GM19240 (cell line): ENCODE data around the gene ATP11A.
A peak's percentile ranks its signal among the peaks of the same experiment; 100 is the strongest.
"Not testable (repeated sequence)": the region's sequence is repeated elsewhere in the genome, so short reads cannot be mapped to it uniquely, and the experiment has no call there.

Source experiments
- DNase-seq: peaks from one replicate; pipeline ENCODE4 v3.0.0; 2011; ENCODE audit warnings: low spot score; ENCODE audit not compliant: insufficient read length

ATP11A gene

GRCh38 chr13:112793545-112794445 lies 104.0 kb downstream of the ATP11A start:
- no peak for DNase-seq

DNA sequence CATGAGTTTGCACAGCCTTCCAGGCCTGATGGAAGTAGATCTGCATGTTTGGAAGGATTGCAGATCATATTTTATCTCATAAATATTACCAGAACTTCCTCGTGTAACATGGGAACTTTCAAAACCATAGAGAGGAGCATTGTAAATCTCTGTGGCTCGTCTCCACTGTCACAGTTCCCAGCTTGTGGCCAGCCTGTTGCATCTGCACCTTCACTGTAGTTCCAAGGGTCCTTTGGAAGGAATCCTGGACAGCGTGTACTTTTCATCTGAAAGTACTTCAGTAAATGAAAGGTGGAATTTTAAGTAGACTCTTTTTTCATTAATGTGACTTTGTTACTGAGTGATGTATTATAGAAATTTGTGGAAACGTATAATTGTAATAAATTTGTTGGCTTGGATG lies 105.4 kb downstream of the ATP11A start:
- no peak for DNase-seq

DNA sequence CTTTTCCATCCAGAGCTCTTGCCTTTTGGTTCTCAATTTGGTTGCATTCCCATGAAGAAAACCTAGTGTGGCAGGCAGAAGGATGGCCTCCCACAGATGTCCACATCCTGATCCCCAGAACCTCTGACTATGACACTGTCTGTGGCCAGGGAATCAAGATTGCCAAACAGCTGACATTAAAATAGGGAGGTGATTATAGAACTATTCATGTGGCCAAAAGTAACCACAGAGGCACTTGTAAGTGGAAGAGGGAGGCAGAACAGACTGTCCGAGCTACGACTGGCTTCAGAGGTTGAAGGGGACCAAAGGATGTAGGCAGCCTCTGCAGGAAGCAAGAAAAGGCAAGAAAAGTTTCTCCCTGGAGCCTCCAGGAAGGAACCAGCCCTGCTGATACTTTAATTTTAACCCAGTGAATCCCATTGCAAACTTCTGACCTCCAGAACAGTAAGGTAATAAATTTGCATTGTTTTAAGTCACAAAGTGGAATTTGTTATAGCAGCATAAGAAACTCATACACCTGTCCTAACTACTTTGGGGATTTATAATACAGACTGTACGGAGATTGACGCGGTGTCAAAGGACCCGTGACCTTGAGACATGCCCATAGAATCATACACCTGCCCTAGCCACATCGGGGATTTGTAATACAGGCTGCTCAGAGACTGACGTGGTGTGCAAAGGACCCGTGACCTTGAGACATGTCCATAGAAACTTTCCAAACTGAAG lies 106.5 kb downstream of the ATP11A start:
- no peak for DNase-seq

GRCh38 chr13:112799394-112799793 lies 109.6 kb downstream of the ATP11A start:
- no peak for DNase-seq

DNA sequence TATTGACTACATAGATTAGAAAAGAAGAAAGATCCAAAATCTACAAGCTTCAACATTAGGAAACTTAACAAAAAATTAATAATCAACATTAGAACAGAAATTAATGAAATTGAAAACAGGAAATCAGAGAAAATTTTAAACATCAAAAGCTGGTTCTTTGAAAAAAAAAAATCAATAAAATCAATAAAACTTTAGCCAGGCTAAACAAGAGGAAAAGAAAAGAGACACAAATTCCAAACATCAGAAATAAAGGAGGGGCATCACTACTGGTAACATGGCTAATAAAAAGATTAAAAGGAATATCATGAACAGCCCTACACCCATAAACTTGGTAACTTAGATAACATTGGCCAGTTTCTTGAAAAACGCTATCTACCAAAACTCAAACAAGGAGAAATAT lies 110.2 kb downstream of the ATP11A start:
- no peak for DNase-seq

GRCh38 chr13:112800807-112801206 lies 111.0 kb downstream of the ATP11A start:
- DNase-seq, result not testable (repeated sequence)

DNA sequence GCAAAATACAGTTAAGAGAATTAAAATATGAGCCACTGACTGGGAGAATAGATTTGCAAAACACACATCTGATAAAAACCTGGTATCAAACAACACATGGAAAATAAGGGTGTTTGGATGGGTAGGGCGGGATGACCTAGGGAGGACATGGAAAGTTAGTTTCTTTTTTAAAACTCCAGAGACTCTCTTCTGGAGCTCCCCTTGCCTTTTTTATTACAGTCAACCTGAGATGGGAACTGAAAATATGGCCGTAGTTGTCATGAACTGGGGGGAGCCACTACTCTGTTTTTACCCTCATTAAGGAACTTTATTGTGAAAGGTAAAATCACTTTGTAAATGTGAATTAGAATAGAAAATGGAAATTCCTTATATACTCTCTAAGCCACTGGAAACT lies 113.0 kb downstream of the ATP11A start:
- DNase-seq, result no peak

DNA sequence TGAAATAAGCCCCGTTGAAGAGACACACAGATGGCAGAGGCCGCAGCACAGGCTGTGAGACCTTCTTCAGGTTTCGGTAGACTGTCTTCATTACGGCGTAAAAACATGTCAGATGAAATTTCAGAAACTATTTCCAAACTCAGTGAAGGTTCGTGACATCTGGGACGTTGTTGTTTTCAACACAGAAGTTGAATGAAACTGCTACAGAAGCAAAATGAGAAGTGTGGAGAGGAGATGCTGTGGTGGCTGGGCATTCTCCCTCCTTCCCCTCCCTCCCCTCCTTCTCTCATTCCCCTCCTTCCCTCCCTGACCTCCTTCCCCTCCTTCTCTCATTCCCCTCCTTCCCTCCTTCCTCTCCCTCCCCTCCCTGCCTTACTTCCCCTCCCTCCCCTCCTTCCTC lies 113.6 kb downstream of the ATP11A start:
- DNase-seq, result peak; percentile 31

GRCh38 chr13:112804374-112804773 lies 114.5 kb downstream of the ATP11A start:
- no peak for DNase-seq

- no peak for DNase-seq
Observed at GRCh38 chr13:112806739-112807652, 117.2 kb downstream of the ATP11A start.

DNA sequence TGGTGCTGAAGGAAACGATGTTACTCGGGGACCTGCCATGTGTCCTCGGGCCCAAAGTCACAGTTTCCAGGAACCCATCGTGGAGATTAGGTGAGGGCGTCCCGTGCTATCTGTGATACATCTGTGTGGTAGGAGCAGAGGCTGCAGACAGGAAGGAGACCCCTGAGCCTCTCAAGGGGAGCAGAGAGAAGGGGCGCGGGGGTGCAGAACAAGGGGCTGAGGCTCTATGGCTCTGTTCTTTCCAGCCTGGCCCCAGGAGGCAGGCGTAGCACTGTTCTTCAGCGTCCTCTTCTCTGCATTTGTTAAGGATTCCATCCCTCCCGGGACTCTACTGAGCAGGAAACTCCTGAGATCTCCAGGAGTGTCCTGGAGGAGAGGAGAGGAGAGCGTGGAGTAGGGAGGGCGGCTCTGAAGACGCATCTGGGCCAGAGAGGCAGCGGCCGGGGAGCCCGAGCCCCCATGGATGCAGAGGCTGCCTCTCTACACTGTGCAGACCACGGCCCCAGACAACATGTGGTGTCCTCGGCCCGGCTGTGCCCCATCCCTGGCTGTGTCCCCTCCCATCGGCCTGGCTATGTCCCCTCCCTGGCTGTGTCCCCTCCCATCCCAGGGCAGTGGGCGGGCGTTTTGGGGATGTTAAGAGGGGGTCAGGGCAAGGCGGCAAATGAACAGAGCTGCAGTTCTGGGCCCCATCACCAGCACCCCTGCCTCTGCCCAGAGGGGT lies 118.0 kb downstream of the ATP11A start:
- no peak for DNase-seq

DNA sequence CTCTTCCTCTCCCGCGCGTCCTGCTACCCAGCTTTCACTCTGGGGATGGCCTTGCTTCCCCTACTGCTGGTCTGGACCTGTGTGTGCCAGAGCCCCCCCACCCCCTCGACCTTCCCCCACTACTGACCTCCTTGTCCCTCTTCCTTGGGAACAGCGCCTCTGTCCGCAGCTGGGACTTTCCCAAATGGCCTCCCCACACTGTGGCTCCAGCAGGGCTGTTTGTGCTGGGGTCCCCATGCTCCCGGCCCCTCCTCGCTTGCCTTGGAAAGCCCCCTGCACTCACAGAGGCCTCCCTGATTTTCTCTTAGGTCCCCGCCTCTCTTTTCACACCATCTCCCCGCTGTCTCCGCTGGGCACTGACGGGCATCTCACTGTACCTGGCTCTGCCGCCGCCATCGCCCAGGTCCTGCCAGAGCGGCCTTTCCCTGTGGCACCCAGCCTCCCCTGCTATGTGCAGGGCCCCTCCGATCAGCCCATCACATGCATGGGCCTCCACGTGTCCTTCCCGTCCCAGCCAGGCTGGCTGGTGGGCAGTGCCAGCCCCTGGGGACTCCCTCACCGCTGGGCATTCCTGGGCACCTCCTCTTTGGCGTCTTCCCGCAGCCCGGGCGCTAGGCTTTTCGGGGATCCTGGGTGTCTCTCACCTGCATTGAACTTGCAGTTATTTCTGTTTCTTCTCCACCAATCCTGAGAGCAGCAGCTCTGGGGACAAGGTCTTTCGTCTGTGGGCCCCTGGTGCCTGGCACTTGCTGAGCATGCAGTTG lies 118.7 kb downstream of the ATP11A start:
- DNase-seq, result no peak

GRCh38 chr13:112809332-112810315 lies 119.8 kb downstream of the ATP11A start:
- DNase-seq, result no peak

GRCh38 chr13:112810608-112811007 lies 120.8 kb downstream of the ATP11A start:
- no peak for DNase-seq

DNA sequence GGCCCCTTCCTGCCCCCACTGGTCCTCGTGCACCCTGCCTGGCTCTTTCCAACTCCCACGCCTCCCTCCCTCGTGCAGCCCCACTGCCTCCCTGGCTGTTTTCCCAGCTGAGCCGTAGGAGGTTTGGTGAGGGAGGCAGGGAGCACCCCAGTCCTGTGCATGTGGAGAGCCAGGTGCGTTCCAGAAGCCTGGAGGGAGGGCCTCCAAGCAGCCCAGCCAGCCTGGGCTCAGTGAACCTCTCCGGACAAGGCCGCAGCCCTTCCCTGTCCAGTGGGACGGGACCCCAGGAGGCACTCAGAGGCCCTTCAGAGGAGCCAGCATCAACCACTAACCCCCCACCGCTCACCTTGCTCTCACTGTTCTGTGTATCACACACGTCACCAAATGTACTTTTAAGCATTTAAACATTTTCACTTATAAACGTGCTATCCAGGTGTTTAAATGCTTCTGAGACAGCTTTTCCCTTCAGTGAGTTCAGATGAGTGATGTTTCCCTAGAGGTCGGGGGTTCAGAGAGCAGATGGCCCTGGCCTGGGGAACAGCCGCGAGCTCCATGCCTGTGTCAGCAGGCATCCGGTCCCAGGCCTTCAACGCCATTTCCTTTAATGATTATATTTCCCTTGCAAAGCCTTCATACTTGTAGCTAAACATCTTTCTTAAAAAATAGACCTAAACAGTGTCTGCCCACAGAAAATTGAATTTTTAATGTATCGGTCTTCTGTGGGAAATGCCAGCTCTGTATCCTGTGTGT lies 122.6 kb downstream of the ATP11A start:
- DNase-seq, result no peak

DNA sequence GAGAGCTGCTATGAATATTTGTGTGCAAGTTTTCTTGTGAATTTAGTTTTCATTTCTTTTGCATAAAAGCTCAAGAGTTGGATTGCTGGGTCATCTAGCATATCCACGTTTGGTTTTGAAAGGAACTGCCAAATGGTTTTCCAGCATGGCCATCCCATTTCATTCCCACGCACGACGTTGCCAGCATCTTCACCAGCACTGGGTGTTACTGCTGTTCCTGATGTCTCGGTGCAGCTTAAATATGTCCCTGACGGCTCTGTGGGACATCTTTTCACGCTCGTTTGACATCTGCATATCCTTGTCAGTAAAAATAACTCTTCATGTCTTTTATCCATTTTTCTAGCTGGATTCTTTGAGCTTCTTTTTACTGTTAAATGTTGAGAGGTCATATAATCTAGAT lies 123.7 kb downstream of the ATP11A start:
- DNase-seq, result no peak

GRCh38 chr13:112814905-112815585 lies 125.2 kb downstream of the ATP11A start:
- no peak for DNase-seq

GRCh38 chr13:112815871-112816270 lies 126.0 kb downstream of the ATP11A start:
- DNase-seq, result no peak
